LNCaP clone FGC (cell line): ENCODE results near the gene SPTLC1.
"Not testable (repeated sequence)": the region's sequence is repeated elsewhere in the genome, so short reads cannot be mapped to it uniquely, and the experiment has no call there.

Experiments used
- DNase-seq: peaks from one replicate; pipeline ENCODE4 v3.0.0-alpha.2; 2011; ENCODE audit warnings: low read depth
- H3K4me3 ChIP-seq: 2 replicates; pipeline ENCODE4 v1.5.1; 2011; ENCODE audit warnings: mild to moderate bottlenecking, low read depth, low read length, control low read depth
- TF ChIP-seq, protein P1 (sequence below): IDR thresholded peaks from 2 replicates; pipeline ENCODE4 v1.5.1; 2012; ENCODE audit warnings: mild to moderate bottlenecking; ENCODE audit not compliant: control insufficient read depth, insufficient read depth; ENCODE audit errors: extremely low read depth

Gene SPTLC1

GRCh38 chr9:92136184-92136858, 21.1 kb upstream of the SPTLC1 start:
- H3K4me3 ChIP-seq: no peak overlapping the region
- DNase-seq: no peak
- TF ChIP-seq, protein P1, sequence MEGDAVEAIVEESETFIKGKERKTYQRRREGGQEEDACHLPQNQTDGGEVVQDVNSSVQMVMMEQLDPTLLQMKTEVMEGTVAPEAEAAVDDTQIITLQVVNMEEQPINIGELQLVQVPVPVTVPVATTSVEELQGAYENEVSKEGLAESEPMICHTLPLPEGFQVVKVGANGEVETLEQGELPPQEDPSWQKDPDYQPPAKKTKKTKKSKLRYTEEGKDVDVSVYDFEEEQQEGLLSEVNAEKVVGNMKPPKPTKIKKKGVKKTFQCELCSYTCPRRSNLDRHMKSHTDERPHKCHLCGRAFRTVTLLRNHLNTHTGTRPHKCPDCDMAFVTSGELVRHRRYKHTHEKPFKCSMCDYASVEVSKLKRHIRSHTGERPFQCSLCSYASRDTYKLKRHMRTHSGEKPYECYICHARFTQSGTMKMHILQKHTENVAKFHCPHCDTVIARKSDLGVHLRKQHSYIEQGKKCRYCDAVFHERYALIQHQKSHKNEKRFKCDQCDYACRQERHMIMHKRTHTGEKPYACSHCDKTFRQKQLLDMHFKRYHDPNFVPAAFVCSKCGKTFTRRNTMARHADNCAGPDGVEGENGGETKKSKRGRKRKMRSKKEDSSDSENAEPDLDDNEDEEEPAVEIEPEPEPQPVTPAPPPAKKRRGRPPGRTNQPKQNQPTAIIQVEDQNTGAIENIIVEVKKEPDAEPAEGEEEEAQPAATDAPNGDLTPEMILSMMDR: no peak

DNA sequence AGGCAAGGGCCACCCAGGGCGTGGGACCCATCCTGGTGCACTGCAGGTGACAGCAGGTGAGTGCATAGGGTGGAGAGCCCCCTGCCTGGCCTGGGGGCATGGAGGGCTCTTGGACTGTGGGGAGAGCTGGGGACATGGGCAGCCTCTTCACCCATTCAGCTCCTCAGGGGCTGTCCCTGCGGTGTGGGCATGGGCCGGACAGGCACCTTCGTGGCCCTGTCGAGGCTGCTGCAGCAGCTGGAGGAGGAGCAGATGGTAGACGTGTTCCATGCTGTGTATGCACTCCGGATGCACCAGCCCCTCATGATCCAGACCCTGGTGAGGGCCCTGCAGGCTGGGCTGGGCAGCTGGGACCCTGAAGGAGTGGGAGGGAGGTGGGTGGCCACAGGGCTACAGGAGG, 20.4 kb upstream of the SPTLC1 start:
- no peak overlapping the region for H3K4me3 ChIP-seq
- TF ChIP-seq, protein P1: no peak
- no peak for DNase-seq

GRCh38 chr9:92133949-92134604, 18.9 kb upstream of the SPTLC1 start:
- TF ChIP-seq, protein P1: peak; percentile 96
- no peak overlapping the region for H3K4me3 ChIP-seq
- no peak for DNase-seq

GRCh38 chr9:92132913-92133312, 17.7 kb upstream of the SPTLC1 start:
- not testable (repeated sequence) for H3K4me3 ChIP-seq, DNase-seq

GRCh38 chr9:92132501-92132900, 17.3 kb upstream of the SPTLC1 start:
- no peak overlapping the region for H3K4me3 ChIP-seq
- TF ChIP-seq, protein P1: no peak

GRCh38 chr9:92122800-92123199, 7.6 kb upstream of the SPTLC1 start:
- TF ChIP-seq, protein P1: no peak
- DNase-seq: no peak

More at GRCh38 chr9:92132501-92132900, 17.3 kb upstream of the SPTLC1 start:
- no peak for DNase-seq

DNA sequence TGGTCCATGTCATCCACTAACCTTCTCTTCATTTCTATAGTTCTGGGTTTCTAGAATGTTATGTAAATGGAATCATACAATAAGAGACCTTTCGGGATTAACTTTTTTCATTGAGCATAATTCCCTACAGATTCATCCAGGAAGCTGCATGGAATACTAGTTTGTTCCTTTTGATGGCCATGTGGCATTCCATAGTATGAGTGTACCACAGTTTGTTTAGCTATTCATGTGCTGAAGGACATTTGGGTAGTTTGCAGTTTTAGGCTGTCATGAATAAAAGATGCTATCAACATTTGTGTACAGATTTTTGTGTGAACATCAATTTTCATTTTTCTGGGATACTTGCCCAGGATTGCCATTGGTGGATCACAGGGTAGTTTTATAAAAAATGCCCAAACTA, 6.8 kb upstream of the SPTLC1 start:
- TF ChIP-seq, protein P1: no peak
- H3K4me3 ChIP-seq: no peak overlapping the region
- DNase-seq: no peak

More at GRCh38 chr9:92122800-92123199, 7.6 kb upstream of the SPTLC1 start:
- H3K4me3 ChIP-seq: no peak overlapping the region
